Tibial nerve (tissue), 4 donors: ENCODE measurements around the gene IGSF10.

Source experiments
- CTCF ChIP-seq, 5 experiments: fragments of 200-600 bp in 3 of 5; fragments of 450-650 bp in 2 of 5; sonication (generic) in 3 of 5; IDR thresholded peaks; one replicate each; pipeline ENCODE4 v1.5.1; 2016 to 2019; ENCODE audit warnings: antibody characterized with exemption in 5 of 5, mild to moderate bottlenecking in 3 of 5, moderate library complexity in 2 of 5
- EP300 ChIP-seq, 2 donors: sonication (generic); formaldehyde crosslinking; IDR thresholded peaks; one replicate each; pipeline ENCODE4 v1.6.1; 2017; ENCODE audit warnings: antibody characterized with exemption in 2 of 2, mild to moderate bottlenecking in 1 of 2
- POLR2A ChIP-seq, 2 donors: fragments of 450-650 bp; IDR thresholded peaks; one replicate each; pipeline ENCODE4 v1.6.1; 2017; ENCODE audit warnings: antibody characterized with exemption in 2 of 2, mild to moderate bottlenecking in 2 of 2, moderate library complexity in 2 of 2

DNA sequence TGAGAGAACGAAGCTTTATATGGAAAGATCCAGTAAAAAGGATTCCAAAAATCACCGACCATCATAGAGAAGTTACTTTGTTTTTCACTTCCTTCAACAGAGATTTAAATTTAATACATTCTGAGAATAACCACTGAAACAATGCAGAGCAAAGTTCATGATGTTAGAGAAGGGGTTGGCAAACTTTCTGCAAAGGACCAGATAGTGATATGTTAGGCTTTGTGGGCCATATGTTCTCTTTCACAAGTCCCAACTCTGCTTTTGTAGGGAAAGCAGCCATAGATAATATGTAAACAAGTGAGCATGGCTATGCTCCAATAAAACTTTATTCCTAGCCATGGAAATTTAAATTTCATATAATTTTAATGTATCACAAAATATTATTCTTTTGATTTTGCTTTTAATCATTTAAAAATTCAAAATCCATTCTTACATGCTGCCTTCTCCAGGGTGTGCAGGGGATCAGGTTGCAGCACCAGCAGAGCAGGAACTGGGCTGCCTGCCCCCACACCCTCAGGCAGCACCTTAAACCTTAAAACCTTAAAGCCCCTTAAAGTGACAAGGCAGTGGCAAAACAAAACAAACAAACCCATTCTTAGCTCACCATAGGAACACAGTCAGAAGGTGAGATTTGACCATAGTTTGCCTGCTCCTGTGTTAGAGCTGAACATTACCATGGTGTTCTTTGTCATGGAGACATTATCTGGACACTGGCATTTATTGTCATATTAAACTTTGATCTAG is 16.9 kb upstream of the IGSF10 start:
- TF ChIP-seq POLR2A (IDR thresholded peaks at IDR 0.05) (no peak), CTCF (IDR thresholded peaks at IDR 0.05) (no peak), EP300 (IDR thresholded peaks at IDR 0.05) (no peak)
